HG03354 (cell line): ENCODE results near the gene CDKAL1.

Experiments
- ATAC-seq: cut with Tn5 transposase; IDR thresholded peaks from one replicate; pipeline ENCODE4 v1.9.1; 2021; ENCODE audit warnings: mild to moderate bottlenecking; ENCODE audit not compliant: unreplicated experiment, poor library complexity, severe bottlenecking

The CDKAL1 gene

DNA sequence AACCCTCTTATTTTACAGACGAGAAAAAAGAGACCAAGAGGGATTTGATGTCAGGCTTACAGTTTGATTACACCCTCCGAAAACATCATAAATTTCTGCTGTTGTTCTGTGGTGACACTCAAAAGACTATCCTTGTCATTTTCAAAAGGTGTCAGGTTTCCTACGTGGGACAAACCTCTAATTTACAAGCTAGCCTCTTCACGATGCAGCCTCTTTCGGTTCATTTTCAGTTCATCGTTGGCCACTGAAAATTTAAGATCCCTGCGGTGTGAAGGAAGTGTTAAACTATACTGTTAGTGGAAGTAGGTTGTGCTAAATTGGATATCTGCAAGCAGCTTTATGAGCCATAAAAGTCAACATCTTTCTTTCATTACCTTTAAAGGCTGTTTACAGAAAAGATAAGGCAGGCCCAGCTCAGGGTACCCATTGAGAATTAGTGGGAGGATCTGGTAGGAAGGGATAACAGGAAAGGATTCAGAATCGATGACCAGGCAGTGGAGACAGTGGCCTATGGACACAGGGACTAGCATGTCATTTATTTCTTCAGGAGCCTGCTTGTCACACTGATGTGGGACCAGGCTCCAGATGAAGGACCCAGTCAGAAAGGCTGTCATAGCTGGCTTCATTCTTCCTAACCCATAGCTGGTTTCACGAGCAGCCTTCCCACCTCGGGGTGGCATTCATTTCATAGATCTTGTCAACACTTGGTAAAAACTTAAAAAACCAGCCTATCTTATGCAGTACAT, 730.2 kb downstream of the CDKAL1 start:
- ATAC-seq, result no peak

DNA sequence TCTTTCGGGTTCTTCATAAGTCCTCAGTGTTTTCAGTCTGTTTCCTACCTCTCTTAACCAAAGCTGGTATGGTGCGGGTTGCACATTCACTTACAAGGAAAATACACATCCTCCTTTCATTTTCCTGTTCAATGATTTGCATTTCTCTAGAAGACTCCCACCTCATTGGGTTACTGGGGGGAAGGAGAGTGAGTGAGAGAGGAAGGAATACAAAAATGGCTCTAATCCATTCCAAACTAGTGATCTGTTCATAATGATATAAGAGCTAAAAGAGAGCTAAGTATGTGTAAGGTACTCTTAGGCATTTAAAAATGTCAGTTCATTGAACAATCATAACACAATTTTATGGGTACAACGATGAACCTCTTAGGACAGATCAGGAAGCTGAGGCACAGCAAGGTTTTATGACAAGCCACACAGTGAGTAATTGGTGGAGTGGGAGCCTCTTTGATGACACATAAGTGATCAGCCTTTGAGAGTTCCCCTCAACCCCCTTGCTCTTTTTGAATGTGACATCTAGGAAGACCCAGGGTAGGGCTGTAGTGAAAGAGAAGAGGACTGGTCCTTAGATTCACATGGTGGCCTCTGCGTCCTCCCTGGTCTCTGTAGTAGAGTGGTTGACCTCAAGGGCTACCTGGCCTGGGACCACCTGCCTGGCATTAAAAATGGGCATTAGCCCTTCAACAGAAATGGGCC, 730.9 kb downstream of the CDKAL1 start:
- ATAC-seq, result no peak

- no peak for ATAC-seq
These were observed 731.4 kb downstream of the CDKAL1 start for GRCh38 chr6:21265730-21266044.

DNA sequence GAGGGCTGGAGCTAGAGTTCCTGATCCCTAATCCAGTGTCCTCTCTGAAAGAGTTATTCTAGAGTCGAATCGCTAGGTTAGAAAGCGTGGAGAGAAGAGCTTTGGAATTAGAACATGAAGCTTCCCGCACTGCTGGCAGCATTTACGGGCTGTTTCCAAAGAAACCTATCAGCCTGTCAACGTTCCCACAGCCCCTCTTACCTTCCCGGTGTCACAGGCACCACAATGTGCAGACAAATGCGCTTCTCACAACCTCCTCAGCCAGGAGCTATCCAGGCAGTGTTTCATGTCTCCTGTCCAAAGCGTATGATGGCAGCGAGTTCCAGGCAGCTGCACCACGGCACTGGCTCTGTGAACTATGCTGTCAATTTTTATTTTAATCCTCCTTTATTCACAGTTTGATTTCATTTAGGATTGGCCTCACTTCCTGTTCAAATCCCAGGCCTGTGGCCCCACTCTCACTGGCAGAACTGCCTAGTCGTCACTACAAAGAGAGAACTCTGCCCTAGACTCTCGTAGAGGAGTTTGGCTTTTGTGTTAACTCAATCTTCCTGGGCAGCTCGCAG, 736.5 kb downstream of the CDKAL1 start:
- ATAC-seq, result no peak

- ATAC-seq, result no peak
These were observed 737.3 kb downstream of the CDKAL1 start for GRCh38 chr6:21271428-21272155.

- no peak for ATAC-seq
These were observed 739.2 kb downstream of the CDKAL1 start for GRCh38 chr6:21273451-21273850.

DNA sequence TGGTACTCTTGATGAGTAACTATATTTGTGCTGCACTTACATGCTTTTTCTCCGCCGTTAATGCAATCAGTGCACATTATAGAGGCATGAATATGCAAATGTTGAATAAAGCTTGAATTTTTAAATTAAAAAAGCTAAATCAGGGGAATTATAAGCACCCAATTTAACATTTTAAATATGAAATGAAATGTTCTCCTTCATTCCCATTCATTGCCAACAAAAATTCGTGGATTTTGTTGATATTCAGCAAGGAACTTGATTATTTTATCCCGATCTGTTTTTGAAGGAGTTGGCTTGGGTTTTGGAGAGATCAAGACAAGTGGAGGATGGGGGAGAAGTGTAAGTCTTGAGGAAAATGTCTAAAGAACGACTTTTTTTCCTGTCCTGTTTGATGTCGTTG, 740.6 kb downstream of the CDKAL1 start:
- ATAC-seq, result no peak

DNA sequence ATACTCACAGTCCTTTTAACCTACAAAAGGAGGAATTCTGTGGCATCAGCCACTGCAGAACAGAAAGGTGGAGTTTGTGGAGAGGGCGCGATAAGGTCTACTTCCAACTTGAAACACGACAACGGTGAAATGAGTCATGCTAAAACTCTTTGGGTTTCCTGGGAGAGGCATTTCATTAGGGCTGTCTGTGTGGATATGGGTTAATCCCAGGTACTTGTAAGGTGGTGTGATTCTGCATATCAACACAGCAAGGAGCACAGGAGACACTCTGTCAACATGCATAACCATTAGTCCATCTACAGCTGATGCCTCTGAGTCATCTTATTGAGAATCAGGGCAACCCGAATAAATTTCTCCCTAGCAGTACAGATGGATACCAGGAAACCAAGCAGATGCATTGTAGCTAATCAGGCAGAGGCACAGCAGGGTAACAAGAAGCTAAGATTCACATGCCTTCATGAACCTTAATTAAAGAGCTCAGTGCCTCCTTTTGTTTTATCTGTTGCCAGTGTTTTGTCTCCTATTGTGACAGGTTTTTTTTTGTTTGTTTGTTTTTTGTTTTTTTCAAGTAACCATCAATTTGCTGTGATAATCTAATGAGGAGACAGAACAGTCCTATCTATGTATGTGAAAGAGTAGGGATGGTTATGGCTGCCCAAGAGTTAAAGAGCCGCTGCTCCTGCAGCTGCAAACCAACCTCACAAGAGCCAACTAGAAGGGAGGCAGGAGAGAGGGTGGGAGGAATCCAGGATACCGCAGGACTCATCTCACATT, 743.5 kb downstream of the CDKAL1 start:
- ATAC-seq, result no peak

- no peak for ATAC-seq
These were observed 744.1 kb downstream of the CDKAL1 start for GRCh38 chr6:21278375-21278745.

- no peak for ATAC-seq
These were observed 745.4 kb downstream of the CDKAL1 start for GRCh38 chr6:21279619-21280018.

DNA sequence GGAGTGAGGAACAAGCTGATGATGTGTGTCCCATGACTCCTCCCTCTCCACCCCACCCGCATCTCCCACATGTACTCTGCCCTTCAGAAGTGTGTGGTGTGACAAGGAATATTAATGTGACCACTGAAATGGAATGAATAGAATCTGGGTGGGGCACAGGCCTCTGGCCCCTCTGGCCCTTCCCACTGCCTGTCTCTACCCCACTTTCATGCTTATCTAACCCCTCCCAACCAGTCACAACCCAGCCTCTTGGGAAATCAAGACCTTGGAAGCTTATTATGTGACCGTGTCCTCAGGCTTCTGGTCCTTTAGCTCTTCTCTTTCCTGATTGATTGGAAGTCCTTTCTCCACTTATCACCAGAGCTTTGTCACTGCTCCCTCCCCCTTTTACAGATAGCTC, 747.1 kb downstream of the CDKAL1 start:
- no peak for ATAC-seq
